CD14-positive monocyte (primary cell): Measurements from ENCODE around the gene UPF3A. TPM values are rescaled to one million over a fixed set of nuclear protein-coding genes. Genes with fewer than 3 reads are reported as not detected.

Source experiments
- DNase-seq, 3 donors: peaks; one replicate each; pipeline ENCODE4 v3.0.0-alpha.2; 2011 to 2022
- H2AFZ ChIP-seq: 2 replicates; pipeline ENCODE4 v1.6.0; 2012; ENCODE audit warnings: mild to moderate bottlenecking, low read depth, low read length, inconsistent platforms; ENCODE audit not compliant: insufficient read depth, poor library complexity, severe bottlenecking
- H3K27ac ChIP-seq, 2 donors: 1 replicate in 1 of 2; 2 replicates in 1 of 2; pipeline ENCODE4 v1.5.1; 2012 to 2013; ENCODE audit warnings: low read length in 2 of 2, control low read depth in 1 of 2, inconsistent platforms in 1 of 2, low read depth in 1 of 2, mild to moderate bottlenecking in 1 of 2
- H3K27me3 ChIP-seq, 2 donors: one replicate each; pipeline versions ENCODE4 v1.6.0 to v1.6.1; 2011 to 2013; ENCODE audit warnings: low read length in 2 of 2; ENCODE audit not compliant: control insufficient read depth in 2 of 2, insufficient read depth in 2 of 2
- H3K36me3 ChIP-seq, 2 donors: replicated peaks in 1 of 2; 1 replicate in 1 of 2; 2 replicates in 1 of 2; pipeline versions ENCODE4 v1.5.1 to v1.6.1; 2012 to 2013; ENCODE audit warnings: low read length in 2 of 2, control low read depth in 1 of 2, inconsistent platforms in 1 of 2, mild to moderate bottlenecking in 1 of 2; ENCODE audit not compliant: insufficient read depth in 2 of 2, control insufficient read depth in 1 of 2
- H3K4me1 ChIP-seq, 2 donors: 1 replicate in 1 of 2; 2 replicates in 1 of 2; pipeline versions ENCODE4 v1.5.1 to v1.6.1; 2012 to 2013; ENCODE audit warnings: low read length in 2 of 2, control low read depth in 1 of 2, inconsistent platforms in 1 of 2, mild to moderate bottlenecking in 1 of 2, moderate library complexity in 1 of 2; ENCODE audit not compliant: insufficient read depth in 2 of 2, control insufficient read depth in 1 of 2
- H3K4me2 ChIP-seq: replicated peaks from 2 replicates; pipeline ENCODE3; 2012; ENCODE audit warnings: low read length, moderate library complexity, mild to moderate bottlenecking; ENCODE audit not compliant: poor library complexity, severe bottlenecking; ENCODE audit errors: extremely low read depth
- H3K4me3 ChIP-seq, 3 experiments: fragments of 200-600 bp in 1 of 3; sonication (generic) in 1 of 3; replicated peaks in 1 of 3; 1 replicate in 2 of 3; 2 replicates in 1 of 3; pipeline ENCODE4 v1.5.1; 2011 to 2013; ENCODE audit warnings: low read length in 3 of 3, mild to moderate bottlenecking in 3 of 3, control low read depth in 2 of 3, low read depth in 2 of 3, inconsistent platforms in 1 of 3, moderate library complexity in 1 of 3
- H3K79me2 ChIP-seq: 2 replicates; pipeline ENCODE4 v1.6.0; 2012; ENCODE audit warnings: mild to moderate bottlenecking, control low read depth, inconsistent platforms, low read length, moderate library complexity; ENCODE audit not compliant: insufficient read depth
- H3K9ac ChIP-seq: 2 replicates; pipeline ENCODE4 v1.6.0; 2017; ENCODE audit warnings: low read length, mild to moderate bottlenecking; ENCODE audit not compliant: insufficient read depth, poor library complexity, severe bottlenecking
- H3K9me3 ChIP-seq, 2 donors: replicated peaks in 1 of 2; 1 replicate in 1 of 2; 2 replicates in 1 of 2; pipeline versions ENCODE4 v1.5.1 to v1.6.1; 2012 to 2013; ENCODE audit warnings: low read length in 2 of 2, control low read depth in 1 of 2; ENCODE audit not compliant: control insufficient read depth in 1 of 2, insufficient read depth in 1 of 2
- H4K20me1 ChIP-seq: 2 replicates; pipeline ENCODE4 v1.6.0; 2012; ENCODE audit warnings: mild to moderate bottlenecking, low read length, control low read depth, moderate library complexity; ENCODE audit not compliant: insufficient read depth
- H3K27ac Mint-ChIP-seq, 7 donors: one replicate each; pipeline ENCODE4 v1.8.0; 2020; ENCODE audit warnings: mild to moderate bottlenecking in 7 of 7, mixed read lengths in 7 of 7, moderate library complexity in 6 of 7, inconsistent platforms in 2 of 7
- H3K27me3 Mint-ChIP-seq, 3 donors: one replicate each; pipeline ENCODE4 v1.8.0; 2021 to 2022; ENCODE audit warnings: low read depth in 3 of 3, mild to moderate bottlenecking in 3 of 3, mixed read lengths in 3 of 3, moderate library complexity in 3 of 3, inconsistent platforms in 1 of 3
- H3K36me3 Mint-ChIP-seq, 2 donors: one replicate each; pipeline ENCODE4 v1.8.0; 2020; ENCODE audit warnings: mixed read lengths in 2 of 2, inconsistent platforms in 1 of 2, mild to moderate bottlenecking in 1 of 2
- H3K4me1 Mint-ChIP-seq: one replicate; pipeline ENCODE4 v1.8.0; 2020; ENCODE audit warnings: mild to moderate bottlenecking, mixed read lengths
- H3K4me3 Mint-ChIP-seq, 2 donors: one replicate each; pipeline ENCODE4 v1.8.0; 2020; ENCODE audit warnings: mild to moderate bottlenecking in 2 of 2, mixed read lengths in 2 of 2, moderate library complexity in 1 of 2
- H3K9me3 Mint-ChIP-seq, 7 donors: one replicate each; pipeline ENCODE4 v1.8.0; 2020 to 2022; ENCODE audit warnings: mixed read lengths in 7 of 7, mild to moderate bottlenecking in 6 of 7, moderate library complexity in 6 of 7, inconsistent platforms in 2 of 7
- WGBS: methylation state at CpG from one replicate; pipeline ENCODE4 v1.1.5; 2013; ENCODE audit warnings: missing lambda C conversion rate; ENCODE audit not compliant: insufficient coverage; 5-methylcytosine and 5-hydroxymethylcytosine counted together
- intact Hi-C, 2 donors: fragments of 100-400 bp; cut with micrococcal nuclease; formaldehyde crosslinking; loops; one replicate each; pipeline versions ENCODE4 v1.15.0 to v1.15.1; 2023
- polyA plus RNA-seq, 3 donors: library from polyadenylated mRNA; depleted of rRNA in 1 of 3; unstranded in 2 of 3; stranded (reverse) in 1 of 3; fragments of 300-500 nt in 2 of 3; fragments of >200 nt in 1 of 3; fragmentation: Illumina TruSeq in 2 of 3; gene quantifications; 1 replicate in 2 of 3; 2 replicates in 1 of 3; pipeline ENCODE4 v1.2.3, GENCODE V29; 2012 to 2021
- TF ChIP-seq, protein P1 (sequence below): fragments of 200-600 bp; IDR thresholded peaks from one replicate; pipeline ENCODE4 v1.8.0; 2022; ENCODE audit warnings: antibody characterized with exemption, mild to moderate bottlenecking

Gene UPF3A
- polyA plus RNA-seq, 3 donors: 6.1 to 39.1 (median 7.0) TPM

DNA sequence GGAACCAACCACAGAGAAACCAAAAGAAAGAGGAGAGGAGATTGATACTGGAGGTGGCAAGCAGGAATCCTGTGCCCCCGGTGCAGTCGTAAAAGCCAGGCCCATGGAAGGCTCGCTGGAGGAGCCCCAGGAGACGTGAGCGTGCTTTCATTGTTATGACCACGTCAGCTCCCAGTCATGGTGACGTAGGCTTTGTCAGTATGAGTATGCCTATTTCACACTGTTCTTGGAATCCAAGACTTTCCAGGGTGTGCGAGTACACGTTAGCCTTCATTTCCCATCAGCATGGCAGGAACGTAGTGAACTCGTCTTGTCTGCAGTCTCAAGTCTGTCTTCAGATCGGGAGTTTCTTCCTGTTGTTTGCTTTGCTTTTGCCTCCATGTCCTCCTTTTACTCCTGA is 17.5 kb downstream of the UPF3A start:
- Histone ChIP-seq H4K20me1 (no peaks in the 10 kb centered on the region), H3K4me1 (no peaks in the 10 kb centered on the region), H3K9ac (no peak overlapping the region), H2AFZ (no peak overlapping the region), H3K27me3 (no peaks in the 10 kb centered on the region), H3K4me3 (no peak overlapping the region), H3K27ac (no peak overlapping the region), H3K4me2 (no peak overlapping the region), H3K36me3 (peaks cover 50 to 80% of the 10 kb centered on the region in 2 donors), H3K79me2 (no peaks in the 10 kb centered on the region), H3K9me3 (no peaks in the 10 kb centered on the region)
- TF ChIP-seq, protein P1, sequence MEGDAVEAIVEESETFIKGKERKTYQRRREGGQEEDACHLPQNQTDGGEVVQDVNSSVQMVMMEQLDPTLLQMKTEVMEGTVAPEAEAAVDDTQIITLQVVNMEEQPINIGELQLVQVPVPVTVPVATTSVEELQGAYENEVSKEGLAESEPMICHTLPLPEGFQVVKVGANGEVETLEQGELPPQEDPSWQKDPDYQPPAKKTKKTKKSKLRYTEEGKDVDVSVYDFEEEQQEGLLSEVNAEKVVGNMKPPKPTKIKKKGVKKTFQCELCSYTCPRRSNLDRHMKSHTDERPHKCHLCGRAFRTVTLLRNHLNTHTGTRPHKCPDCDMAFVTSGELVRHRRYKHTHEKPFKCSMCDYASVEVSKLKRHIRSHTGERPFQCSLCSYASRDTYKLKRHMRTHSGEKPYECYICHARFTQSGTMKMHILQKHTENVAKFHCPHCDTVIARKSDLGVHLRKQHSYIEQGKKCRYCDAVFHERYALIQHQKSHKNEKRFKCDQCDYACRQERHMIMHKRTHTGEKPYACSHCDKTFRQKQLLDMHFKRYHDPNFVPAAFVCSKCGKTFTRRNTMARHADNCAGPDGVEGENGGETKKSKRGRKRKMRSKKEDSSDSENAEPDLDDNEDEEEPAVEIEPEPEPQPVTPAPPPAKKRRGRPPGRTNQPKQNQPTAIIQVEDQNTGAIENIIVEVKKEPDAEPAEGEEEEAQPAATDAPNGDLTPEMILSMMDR: no peak
- intact Hi-C loops: no loop called here
- DNase-seq: no peak
- Mint-ChIP-seq H3K4me1 (no peaks in the 10 kb centered on the region), H3K9me3 (no peaks in the 10 kb centered on the region), H3K27ac (peak overlapping the region in 2 of 7 donors; percentile 66 to 84), H3K36me3 (peaks cover 66 to 94% of the 10 kb centered on the region in 2 donors), H3K27me3 (peaks cover 0 to 3% (median 0%) of the 10 kb centered on the region in 3 donors), H3K4me3 (no peak overlapping the region)
- WGBS: 96% methylated on average over 12 of the region's 12 CpGs

DNA sequence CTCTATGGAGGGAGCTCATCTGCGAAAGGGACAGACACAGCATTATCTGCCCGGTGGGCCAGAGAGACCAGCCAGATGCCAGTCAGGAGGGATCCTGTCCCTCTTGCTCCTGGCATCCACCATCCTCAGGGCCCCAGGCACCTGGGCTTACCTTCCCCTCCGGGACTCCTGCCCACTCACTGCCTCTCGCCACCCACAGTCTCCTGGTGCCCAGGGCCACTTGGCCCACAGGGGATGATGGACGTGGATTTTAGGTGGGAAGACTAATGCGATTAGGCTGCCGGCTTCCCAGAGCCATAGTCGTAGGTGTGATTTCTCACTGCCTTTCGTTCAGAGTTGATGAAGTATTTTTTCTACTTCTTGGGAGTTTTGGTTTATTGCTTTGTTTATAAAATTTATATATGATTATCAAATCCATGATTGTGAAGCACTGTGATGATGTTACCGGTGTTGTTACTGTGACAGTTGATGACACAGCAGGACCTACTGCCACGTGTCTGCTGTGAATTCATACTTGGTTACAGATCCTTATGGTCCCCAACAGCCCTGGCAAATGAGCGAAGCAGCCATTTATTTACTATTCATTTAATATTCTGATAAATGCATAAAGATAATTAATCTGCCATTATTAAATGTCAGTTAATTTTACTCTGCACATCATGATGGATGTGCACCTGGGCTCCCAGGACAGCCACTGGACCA is 18.4 kb downstream of the UPF3A start:
- Mint-ChIP-seq H3K27me3 (peaks cover 0 to 3% (median 0%) of the 10 kb centered on the region in 3 donors), H3K36me3 (peaks cover 67 to 94% of the 10 kb centered on the region in 2 donors), H3K4me3 (no peak overlapping the region), H3K27ac (no peak overlapping the region), H3K4me1 (no peaks in the 10 kb centered on the region), H3K9me3 (no peaks in the 10 kb centered on the region)
- 94% methylated on average over 5 of the region's 12 CpGs for whole genome bisulfite sequencing
- intact Hi-C loops: no loop called here
- Histone ChIP-seq H3K79me2 (no peaks in the 10 kb centered on the region), H2AFZ (no peak overlapping the region), H3K36me3 (peaks cover 53 to 84% of the 10 kb centered on the region in 2 donors), H3K27me3 (no peaks in the 10 kb centered on the region), H3K4me2 (no peak overlapping the region), H3K9me3 (no peaks in the 10 kb centered on the region), H3K27ac (no peak overlapping the region), H3K9ac (no peak overlapping the region), H4K20me1 (no peaks in the 10 kb centered on the region), H3K4me1 (no peaks in the 10 kb centered on the region), H3K4me3 (no peak overlapping the region)
- TF ChIP-seq, protein P1: no peak
- no peak for DNase-seq
